Testis (tissue), 3 donors: Measurements from ENCODE around the gene PDE4B. TPM values are rescaled to one million over a fixed set of nuclear protein-coding genes. Genes with fewer than 3 reads are reported as not detected.
A peak's percentile ranks its signal among the peaks of the same experiment; 100 is the strongest.

Source experiments
- DNase-seq: peaks from one replicate; pipeline ENCODE4 v3.0.0-alpha.2; 2019
- H3K27ac ChIP-seq, 2 donors: fragments of 200-600 bp; sonication (generic); one replicate each; pipeline ENCODE4 v1.5.1; 2019
- H3K27me3 ChIP-seq: fragments of 200-600 bp; sonication (generic); one replicate; pipeline ENCODE4 v1.5.1; 2019
- H3K36me3 ChIP-seq: fragments of 200-600 bp; sonication (generic); one replicate; pipeline ENCODE4 v1.5.1; 2017; ENCODE audit warnings: low read depth; ENCODE audit errors: missing control alignments
- H3K4me1 ChIP-seq: fragments of 200-600 bp; sonication (generic); one replicate; pipeline ENCODE4 v1.5.1; 2019
- H3K4me3 ChIP-seq, 2 donors: fragments of 200-600 bp; sonication (generic); one replicate each; pipeline ENCODE4 v1.5.1; 2017 to 2019
- H3K9me3 ChIP-seq: fragments of 200-600 bp; sonication (generic); one replicate; pipeline ENCODE4 v1.5.1; 2017
- CTCF ChIP-seq, 3 experiments: fragments of 450-650 bp in 2 of 3; fragments of 200-600 bp in 1 of 3; sonication (generic) in 1 of 3; IDR thresholded peaks; one replicate each; pipeline ENCODE4 v1.5.1; 2016 to 2019; ENCODE audit warnings: antibody characterized with exemption in 3 of 3, mild to moderate bottlenecking in 2 of 3, moderate library complexity in 1 of 3
- POLR2A ChIP-seq: fragments of 450-650 bp; IDR thresholded peaks from one replicate; pipeline ENCODE4 v1.6.1; 2017; ENCODE audit warnings: antibody characterized with exemption, mild to moderate bottlenecking, moderate library complexity
- WGBS, 2 donors: methylation state at CpG; one replicate each; pipeline ENCODE4 v1.1.5; 2018; 5-methylcytosine and 5-hydroxymethylcytosine counted together
- intact Hi-C: fragments of 100-400 bp; cut with DNase I; formaldehyde crosslinking; loops from one replicate; pipeline ENCODE4 v1.15.1; 2023; ENCODE audit warnings: low total_unique reads
- polyA plus RNA-seq: library from polyadenylated mRNA; stranded (reverse); fragments of 350-450 nt; fragmentation: Illumina TruSeq; extraction: RNeasy Lipid Tissue Mini Kit (QIAGEN cat#74804); gene quantifications from one replicate; pipeline ENCODE4 v1.2.3, GENCODE V29; 2014; ENCODE audit warnings: low read depth, low replicate concordance; ENCODE audit not compliant: insufficient read depth
- total RNA-seq, 2 donors: library from RNA; depleted of rRNA; stranded (reverse); fragments of >200 nt; gene quantifications; one replicate each; pipeline ENCODE4 v1.2.3, GENCODE V29; 2016

The PDE4B gene
- total and polyA plus RNA-seq, 3 donors from 2014 or later: 11.5 to 16.1 (median 12.4) TPM

- 50 to 59% methylated on average over 6 of the region's 6 CpGs for WGBS, 2 donors
- intact Hi-C loops: loop anchor here (5.0 kb wide), 1 partner anchor 286 kb away; no protein-coding TSS in a partner anchor
- no peaks in the 10 kb centered on the region for H3K4me1 ChIP-seq
- H3K4me3 ChIP-seq: no peak overlapping the region
- H3K36me3 ChIP-seq: no peaks in the 10 kb centered on the region
- no peaks in the 10 kb centered on the region for H3K27me3 ChIP-seq
- TF ChIP-seq CTCF (IDR thresholded peaks at IDR 0.05) (peak; percentile 88 to 95 (median 89)), POLR2A (no peak)
- H3K27ac ChIP-seq: no peak overlapping the region
- H3K9me3 ChIP-seq: no peaks in the 10 kb centered on the region
- DNase-seq: peak; percentile 90
Observed at GRCh38 chr1:66242646-66243547, 450.2 kb downstream of the PDE4B start.

- no peak overlapping the region for H3K27ac ChIP-seq
- intact Hi-C loops: loop anchor here (5.0 kb wide), 1 partner anchor 286 kb away; no protein-coding TSS in a partner anchor
- DNase-seq: no peak
Observed at GRCh38 chr1:66243548-66244130, 450.9 kb downstream of the PDE4B start.

GRCh38 chr1:66244429-66244828 is 451.7 kb downstream of the PDE4B start:
- intact Hi-C loops: loop anchor here (5.0 kb wide), 1 partner anchor 287 kb away; no protein-coding TSS in a partner anchor
- DNase-seq: no peak
- TF ChIP-seq POLR2A (no peak), CTCF (IDR thresholded peaks at IDR 0.05) (no peak)
- Histone ChIP-seq H3K4me1 (no peaks in the 10 kb centered on the region), H3K27me3 (no peaks in the 10 kb centered on the region), H3K9me3 (no peaks in the 10 kb centered on the region), H3K36me3 (no peaks in the 10 kb centered on the region), H3K27ac (no peak overlapping the region), H3K4me3 (no peak overlapping the region)
- 83 to 86% methylated on average over 3 of the region's 3 CpGs for WGBS, 2 donors

More at GRCh38 chr1:66243548-66244130, 450.9 kb downstream of the PDE4B start:
- H3K9me3 ChIP-seq: no peaks in the 10 kb centered on the region
- no peak for TF ChIP-seq CTCF (IDR thresholded peaks at IDR 0.05)
- no peak for TF ChIP-seq POLR2A
- no peaks in the 10 kb centered on the region for H3K27me3 ChIP-seq
- no peak overlapping the region for H3K4me3 ChIP-seq
- no peaks in the 10 kb centered on the region for H3K4me1 ChIP-seq
- no peaks in the 10 kb centered on the region for H3K36me3 ChIP-seq
- 75 to 78% methylated on average over 2 of the region's 2 CpGs for WGBS, 2 donors

GRCh38 chr1:66245691-66246090 is 453.0 kb downstream of the PDE4B start:
- intact Hi-C loops: no loop called here

More at GRCh38 chr1:66245691-66246090, 453.0 kb downstream of the PDE4B start:
- no peak for TF ChIP-seq POLR2A
- TF ChIP-seq CTCF (IDR thresholded peaks at IDR 0.05): no peak
- no peaks in the 10 kb centered on the region for H3K9me3 ChIP-seq
- WGBS, 2 donors: 92 to 94% methylated on average over 1 of the region's 1 CpG
- H3K4me1 ChIP-seq: no peaks in the 10 kb centered on the region
- H3K27ac ChIP-seq: no peak overlapping the region
- no peak for DNase-seq
- H3K4me3 ChIP-seq: no peak overlapping the region
- H3K36me3 ChIP-seq: no peaks in the 10 kb centered on the region
- no peaks in the 10 kb centered on the region for H3K27me3 ChIP-seq
